GM19351 (cell line): ENCODE results near the gene BPIFB2.
"Not testable (repeated sequence)": the region's sequence is repeated elsewhere in the genome, so short reads cannot be mapped to it uniquely, and the experiment has no call there.

Experiments
- ATAC-seq: cut with Tn5 transposase; IDR thresholded peaks from one replicate; pipeline ENCODE4 v1.9.1; 2021; ENCODE audit warnings: mild to moderate bottlenecking, moderate library complexity; ENCODE audit not compliant: unreplicated experiment

Gene BPIFB2

DNA sequence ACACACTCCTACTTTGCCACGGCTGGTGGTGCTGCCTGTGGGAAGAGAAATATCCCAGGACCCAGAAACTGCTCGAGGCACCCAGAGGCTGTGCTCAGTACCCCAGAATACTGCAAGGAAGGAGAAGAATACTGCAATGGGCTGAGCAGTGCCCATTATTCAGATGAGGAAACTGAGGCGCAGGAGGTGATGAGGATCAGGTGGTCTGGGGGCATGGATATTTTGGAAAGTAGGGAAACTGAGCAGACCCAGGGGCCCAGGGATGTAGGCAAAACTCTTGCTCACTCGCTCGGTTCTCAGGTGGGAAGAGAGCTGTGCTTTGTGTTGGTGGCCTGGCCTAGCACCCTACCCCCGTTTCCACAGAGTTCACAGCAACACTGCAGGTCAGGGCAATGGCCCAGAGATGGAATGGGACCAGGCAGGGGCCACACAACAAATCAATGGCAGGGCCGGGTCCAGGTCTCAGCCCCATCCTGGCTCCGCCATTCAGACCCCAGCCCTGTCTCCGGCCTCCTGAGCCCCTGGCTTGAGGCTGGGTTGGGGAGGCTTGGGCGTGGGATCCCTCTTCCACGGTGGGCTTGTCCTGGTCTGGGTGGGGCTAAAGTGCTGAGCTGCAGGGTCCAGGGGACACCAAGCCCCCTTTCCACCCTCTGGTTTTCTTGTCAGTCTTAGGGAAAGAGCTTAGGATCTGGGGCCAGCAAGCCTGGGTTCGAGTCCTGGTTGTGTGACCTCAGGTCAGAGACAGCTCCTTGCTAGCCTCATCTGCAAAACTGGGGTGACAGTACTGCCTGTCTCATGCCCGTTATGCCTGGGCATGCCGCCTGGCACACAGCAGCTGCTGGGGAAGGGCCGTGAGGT is 37.2 kb upstream of the BPIFB2 start:
- no peak for ATAC-seq

DNA sequence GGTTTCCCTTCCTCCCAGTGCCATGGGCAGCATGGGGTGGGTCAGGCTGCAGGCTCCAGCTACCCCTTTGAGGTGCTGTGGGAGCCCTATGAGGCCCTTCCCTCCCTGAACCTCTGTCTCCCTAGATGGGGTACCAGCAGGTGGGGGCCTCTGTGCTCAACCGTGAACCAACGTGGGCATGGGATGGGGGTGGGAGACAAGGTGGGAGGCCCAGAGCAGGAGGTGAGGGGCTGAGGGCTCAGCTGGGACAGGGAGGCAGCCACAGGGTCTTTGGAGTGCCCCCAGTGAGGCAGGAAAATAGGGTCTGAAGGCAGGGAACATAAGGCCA is 36.6 kb upstream of the BPIFB2 start:
- ATAC-seq: no peak

DNA sequence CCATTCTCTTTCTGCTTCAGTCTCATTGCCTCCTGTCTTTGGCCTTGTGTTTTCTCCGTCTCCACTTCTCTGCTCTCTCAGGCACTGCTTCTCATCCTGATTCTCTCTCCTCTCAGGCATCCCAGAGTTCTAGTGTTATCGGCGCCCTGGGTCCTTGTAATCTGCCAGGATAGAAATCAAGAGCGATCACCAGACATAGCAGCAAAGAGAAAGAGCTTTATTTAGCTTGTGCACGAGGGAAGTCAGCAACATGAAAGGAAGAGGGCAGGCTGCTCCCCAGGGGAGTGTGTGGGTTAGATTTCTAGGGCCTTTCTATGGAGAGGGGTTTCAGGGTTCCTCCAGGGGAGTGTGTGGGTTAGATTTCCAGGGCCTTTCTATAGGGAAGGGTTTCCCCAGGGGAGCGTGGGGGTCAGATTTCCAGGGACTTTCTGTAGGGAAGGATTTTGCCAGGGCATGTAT is 35.8 kb upstream of the BPIFB2 start:
- ATAC-seq: peak; percentile 33

DNA sequence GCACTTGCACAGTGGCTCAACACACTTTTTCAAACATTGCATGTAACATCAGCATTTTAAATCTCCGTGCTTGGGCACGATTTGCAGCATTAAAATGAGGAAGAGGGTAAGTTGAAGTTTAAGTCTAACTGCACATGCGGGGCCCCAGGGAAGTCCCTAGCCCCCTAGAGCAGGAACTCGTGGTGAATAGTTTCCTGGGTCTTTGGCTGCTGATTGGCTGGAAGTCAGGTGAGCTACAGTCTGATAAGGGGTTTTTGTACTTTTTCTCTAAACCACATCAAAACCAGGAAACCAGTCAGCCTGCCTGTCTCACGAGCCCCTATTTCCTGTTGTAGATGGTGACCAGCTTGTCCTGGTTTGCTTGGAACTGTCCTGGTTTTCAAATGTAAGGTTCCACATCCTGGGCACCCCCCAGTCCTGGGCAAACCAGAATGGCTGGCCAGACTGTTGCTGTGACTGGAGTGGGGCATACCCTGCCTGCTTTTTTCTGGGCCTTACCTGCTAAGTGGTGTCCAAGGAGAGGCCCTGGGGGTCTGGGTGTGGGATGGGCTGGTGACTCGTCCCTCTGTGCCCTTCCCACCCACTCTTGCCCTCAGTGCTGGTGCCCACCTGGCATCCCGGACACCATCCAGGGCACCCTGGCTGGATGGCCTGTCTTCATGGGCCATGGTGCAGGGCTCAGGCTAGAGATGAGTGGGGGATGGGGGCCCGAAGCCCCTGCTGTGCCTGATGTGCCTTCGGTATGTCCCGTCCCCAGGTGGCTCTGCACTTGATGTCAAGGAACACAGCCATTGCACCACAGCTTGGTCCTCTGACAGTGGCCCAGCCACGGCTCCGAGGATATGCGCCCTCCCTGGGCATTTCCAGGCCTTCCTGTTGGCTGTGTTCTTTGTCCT is 35.1 kb upstream of the BPIFB2 start:
- peak; percentile 86 for ATAC-seq

DNA sequence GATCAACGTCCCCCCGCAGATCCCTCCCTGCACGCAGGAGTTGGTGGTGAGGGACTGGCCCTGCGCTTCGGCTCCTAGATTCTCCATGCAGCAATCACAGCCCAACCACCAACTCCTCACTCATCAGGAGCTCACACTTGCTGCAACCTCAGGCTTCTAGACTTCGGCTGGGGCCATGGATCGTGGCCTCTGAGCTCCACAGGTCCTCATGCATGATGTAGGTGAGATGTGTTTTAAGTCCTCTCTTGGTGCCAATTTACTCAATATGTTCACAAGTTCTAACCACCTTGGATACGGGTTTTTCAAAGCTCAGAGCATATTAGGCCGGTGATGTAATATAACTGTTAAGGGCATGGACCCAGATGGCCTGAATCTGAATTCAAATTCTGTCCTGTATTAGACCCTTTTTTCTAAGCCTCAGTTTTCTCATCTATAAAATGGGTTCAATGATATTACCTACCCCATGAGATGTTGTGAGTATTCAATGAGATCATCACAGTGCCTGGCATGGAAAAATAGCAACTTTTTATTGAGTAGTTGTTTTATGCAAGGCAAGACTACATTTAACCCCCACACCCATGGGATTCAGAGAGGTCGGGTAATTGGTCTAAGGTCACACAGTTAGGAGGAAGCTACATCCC is 34.3 kb upstream of the BPIFB2 start:
- ATAC-seq: no peak

DNA sequence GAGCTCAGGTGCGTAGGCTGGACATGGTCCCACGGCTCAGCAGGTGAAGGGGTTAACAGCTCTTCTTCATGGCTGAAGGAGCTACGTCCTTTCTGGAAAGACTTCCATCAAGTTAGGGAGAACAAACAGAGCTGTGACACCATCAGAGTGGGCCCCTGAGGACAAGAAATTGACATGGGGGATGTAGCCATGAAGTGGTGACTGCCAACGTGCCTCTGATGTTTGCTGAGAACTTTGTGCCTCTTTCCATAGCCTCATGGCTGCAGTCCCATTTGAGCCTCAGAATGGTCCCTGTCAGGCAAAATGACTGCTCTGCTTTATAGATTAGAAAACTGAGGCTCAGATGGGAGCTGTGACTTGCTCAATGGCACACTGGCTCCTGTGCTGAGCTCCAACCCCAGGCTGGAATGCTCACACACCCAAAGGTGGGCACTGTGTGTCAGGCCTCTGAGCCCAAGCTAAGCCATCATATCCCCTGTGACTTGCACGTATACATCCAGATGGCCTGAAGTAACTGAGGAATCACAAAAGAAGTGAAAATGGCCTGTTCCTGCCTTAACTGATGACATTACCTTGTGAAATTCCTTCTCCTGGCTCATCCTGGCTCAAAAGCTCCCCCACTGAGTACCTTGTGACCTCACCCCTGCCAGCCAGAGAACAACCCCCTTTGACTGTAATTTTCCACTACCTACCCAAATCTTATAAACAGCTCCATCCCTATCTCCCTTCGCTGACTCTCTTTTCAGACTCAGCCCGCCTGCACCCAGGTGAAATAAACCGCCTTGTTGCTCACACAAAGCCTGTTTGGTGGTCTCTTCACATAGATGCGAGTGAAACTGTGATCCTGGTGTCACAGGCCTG is 33.1 kb upstream of the BPIFB2 start:
- ATAC-seq: not testable (repeated sequence)

DNA sequence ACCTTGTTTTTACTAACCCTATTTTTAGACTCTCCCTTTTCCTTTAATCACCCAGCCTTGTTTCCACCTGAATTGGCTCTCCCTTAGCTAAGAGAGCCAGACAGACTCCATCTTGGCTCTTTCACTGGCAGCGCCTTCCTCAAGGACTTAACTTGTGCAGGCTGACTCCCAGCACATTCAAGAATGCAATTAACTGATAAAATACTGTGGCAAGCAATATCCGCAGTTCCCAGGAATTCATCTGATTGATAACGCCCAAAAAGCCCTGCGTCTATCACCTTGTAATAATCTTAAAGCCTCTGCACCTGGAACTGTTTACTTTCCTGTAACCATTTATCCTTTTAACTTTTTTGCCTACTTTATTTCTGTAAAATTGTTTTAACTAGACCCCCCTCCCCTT is 32.4 kb upstream of the BPIFB2 start:
- not testable (repeated sequence) for ATAC-seq

DNA sequence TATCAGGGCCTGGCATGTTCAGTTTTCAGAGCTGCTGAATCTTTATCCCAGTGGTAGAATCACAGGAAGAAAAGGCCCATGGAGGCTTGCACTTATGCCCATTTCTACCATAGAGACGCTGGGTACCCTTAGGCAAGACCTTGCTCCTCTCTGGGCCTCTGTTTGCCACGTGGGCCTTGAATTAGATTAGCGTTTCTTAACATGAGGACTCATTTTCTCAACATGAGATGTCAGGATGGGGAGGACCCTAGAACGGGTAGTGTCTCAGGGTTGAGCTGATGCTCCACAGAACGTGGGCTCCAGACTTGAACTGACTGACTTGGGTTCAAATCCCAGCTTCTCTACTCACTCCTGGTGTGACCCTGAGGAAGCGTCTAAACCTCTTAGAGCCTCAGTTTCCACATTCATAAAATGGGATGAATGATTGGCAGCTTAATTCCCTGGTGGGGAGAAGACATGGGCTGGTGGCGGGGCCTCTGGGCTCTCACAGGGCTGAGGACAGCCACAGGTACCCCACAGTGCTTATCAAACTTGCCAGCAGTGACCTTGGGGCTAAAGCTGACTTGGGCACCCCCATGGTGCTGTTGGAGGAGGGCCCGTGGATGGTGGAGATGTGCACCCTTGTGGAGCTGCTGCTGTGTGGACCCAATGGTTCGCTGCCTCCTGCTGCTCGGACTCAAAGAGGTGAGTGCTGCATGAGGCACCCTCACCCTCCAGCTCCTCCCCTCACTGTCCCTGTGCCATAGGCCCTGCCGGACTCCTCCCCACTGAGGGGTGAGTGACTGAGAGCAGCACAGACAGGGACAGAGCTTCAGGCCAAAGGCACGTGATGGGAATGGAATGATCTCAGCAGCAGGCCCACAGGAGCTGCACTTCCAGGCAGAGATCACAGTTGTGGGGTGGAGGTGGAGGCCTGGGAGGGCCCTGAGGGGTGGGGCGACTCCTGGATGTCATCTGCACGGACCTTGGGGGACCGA is 31.5 kb upstream of the BPIFB2 start:
- ATAC-seq: no peak

DNA sequence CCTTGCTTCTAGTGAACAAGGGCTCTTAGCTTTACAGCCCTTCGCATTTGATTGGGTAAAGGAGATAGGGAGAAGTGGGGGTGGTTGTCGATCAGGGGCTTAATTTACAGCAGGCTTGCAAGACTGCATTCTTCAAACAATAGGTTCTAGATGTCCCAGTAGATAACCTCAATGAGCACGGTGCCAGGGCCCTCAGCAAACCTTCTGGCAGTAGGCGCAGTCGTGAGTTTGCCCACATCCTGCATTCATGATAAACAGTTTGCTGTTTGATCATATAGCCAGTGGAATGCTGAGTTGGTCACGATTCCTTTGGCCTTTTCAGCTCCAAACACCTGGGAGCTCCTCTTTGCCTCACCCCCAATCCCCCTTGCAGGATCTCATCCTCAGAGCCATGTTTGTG is 30.8 kb upstream of the BPIFB2 start:
- no peak for ATAC-seq

DNA sequence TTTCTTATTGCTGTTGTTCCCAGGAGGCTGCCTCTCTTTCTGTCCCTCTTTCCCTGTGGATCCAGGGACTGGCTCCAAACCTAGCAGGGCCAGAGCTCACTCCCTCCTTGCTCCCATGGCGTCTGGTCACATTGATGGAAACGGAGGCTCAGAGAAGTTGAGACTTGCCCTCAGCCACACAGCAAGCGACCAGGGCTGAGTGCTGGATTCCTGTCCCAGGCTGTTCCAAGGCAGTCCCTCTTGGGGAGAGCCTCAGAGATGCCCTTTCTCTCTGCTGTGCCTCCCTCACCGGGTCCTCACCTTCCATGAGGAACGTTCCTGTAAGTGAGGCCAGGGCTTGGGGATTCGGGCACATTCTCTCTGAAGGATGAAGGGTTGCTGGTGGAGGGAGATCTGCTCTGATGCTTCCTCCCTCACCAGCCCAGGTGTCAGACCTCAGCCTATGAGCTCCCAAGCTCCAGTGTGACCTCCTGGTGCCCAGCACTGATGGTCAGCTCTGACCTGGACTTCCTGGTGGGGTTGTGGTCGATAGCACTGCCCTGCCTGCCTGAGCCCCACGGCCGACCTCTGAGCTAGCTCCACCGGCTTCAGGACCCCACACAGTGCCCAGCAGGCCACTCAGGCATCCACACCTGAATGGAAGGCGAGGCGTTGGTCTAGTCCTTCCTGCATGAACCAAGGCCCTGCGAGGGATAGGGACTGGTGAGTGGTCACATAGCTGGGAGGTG is 30.1 kb upstream of the BPIFB2 start:
- no peak for ATAC-seq

DNA sequence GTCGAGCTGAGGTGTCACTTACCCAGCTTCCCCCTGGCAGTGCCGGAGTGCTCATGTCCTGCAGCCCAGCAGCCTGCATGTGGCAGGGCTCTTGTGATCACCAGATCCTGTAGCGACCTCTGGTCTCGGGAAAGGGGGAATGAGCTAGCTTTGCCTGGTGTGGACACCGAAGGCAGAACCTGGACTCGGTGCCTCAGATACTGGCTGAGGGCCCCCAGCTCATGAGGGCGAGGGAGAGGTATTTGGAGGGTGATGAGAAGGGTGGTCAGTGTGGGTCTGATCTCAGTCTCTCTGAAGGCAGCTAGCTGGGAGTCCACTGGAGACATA is 29.5 kb upstream of the BPIFB2 start:
- no peak for ATAC-seq

DNA sequence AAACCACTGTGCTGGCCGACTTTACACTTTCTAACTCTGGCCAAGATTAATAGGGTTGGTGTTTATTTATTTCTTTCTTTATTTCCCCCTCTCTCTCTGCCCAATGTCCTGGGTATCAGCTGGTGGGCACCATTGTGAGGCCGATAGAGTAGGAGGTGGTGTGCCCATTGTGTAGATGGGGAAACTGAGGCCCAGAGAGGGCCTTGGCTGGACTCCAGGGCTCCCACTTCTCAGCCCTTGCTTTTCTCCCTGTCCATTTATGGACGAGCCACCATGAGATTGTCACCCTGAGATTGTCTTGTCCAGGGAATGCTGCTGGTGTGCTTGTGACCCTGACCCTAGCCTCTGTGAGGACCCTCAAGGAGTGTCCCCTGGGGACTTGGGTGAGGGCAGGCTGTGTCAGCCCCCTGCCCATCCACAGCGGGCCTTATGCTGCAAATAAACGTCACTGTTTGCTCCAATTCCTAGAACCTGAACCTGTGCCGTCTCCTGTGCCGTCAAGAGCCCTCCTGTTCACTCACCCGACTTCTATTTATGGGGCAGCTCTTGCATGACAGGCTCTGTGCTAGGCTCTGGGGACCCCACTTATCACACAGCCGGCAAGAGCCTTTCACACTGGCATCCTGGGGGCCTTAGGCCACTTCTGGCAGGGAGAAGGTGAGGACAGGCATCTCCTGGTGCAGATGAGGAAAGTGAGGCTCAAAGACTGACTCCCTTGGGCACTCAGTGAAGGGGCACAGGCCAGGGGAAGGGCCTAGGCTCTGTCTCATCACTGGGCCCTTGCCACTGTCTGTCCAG is 28.1 kb upstream of the BPIFB2 start:
- no peak for ATAC-seq

DNA sequence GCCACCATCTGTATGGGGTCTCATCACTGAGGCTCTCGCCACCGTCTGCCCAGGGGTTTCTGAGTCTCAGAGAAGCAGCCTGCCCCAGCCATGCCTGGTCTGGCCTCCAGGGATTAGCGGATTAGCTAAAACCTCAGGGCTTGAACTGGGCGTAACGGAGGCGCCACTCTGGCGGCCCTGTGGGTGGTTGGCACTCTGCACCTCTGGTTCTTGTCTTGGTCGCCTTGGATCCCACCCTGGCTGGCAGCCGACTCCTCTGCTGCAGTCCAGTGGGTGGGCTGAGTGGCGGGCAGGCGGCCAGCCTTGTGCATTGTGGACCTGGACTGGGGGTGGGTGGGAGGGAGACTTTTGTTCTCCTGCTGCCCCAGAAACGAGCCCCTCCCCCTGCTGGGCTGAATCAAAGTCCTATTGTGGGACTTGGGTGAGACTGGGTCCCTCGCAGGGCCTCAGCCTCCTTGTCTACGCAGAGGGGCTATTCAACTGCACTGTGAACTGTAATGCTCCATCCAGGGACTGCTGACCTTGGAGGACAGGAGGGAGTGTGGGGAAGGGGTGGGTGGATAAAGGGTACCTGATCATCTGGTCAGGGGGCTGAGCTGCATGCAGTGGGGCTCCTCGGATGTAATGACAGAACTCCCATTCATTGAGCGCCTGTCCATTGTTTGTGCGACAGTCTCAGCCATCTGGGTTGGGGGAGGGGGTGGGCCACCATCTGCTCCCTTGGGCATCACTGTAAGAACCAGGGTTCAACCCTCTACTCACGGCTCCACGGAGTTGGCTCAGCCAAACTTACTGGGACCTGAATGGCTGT is 27.2 kb upstream of the BPIFB2 start:
- ATAC-seq: no peak

DNA sequence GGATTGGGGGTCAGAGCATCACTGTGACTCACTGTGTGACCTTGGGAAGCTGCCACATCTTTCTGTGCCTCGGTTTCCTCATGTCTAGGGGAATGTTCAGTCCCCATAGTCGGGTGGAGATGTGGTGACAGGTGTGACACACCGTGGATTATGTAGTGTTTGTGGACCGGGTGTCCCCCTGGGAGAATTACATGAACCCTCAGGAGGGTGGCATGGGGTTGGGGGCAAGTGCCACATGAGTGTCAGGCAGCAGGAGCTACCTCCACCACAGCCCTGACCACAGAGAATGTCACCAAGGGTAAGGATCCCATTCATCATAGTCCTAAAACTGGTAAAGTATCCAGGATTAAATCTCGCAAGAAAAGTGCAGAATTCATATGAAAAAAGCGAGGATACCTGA is 26.5 kb upstream of the BPIFB2 start:
- no peak for ATAC-seq

DNA sequence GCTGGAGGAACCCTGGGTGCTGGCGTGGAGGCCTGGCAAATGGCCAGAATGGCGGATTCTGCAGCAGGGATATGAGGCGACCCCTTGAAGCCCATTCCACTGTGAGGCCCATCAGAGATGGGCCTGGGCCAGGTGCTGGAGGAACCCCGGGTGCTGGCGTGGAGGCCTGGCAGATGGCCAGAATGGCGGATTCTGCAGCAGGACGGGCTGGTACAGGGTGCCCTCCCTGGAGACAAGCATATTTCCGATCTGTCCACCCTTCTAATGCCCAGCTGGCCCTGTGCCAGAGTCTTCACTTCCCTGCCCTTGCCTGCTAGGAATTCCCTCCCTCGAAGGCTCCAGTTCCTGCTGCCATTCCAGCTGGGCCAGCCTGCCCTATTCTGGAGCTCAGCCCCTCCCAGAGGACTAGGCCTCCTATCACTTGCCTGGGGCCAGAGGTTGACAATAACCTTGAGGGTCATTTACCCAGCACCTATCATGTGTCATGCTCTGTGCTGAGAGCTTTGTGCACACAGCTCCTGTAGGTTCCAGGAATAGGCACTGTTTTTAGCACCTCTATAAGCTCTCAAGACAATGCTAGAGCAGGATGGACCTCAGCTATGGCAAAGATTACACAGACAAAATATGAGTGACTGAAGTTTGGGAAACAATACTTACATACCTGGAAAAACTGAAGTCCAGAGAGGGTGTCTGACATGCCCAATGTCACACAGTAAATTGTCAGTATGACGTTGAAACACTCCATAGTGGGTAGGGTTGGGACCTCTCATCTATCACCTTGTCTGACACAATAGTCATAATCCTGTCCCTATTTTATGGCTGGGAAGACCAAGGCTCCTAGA is 24.7 kb upstream of the BPIFB2 start:
- no peak for ATAC-seq

DNA sequence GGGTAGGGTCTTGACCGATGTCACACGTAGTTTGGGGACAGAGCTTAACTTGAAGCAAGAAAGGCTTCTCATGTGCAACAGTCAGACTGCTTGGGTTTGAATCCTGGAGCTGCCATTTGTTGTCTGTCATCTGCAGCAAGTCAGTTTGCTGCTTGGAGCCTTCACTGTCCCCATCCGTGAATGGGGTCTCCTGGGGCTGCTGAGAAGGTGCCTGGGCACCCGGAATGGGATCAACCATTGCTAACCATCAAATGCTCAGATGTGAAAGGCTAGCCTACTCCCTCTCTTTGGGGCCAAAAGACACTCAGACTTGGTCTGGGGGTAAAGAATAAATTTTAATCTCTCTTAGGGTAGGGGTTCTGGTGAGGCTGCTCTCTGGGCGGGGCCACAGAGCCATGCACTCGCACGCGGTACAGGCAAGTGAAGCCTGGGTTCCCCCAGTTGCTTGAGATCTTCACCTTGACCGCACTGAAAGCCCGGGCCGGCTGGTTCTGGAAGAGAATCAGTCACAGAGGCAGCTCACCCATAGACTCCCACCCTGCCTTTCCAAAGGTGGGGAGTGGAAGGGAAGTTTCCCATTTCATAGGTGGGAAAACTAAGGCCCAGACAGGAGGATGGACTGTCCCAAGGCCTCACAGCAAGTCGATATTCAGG is 23.9 kb upstream of the BPIFB2 start:
- no peak for ATAC-seq
